ENCODE measurements around the gene RERE. TPM values are rescaled to one million over a fixed set of nuclear protein-coding genes. Genes with fewer than 3 reads are reported as not detected.

RERE gene
- total and polyA plus RNA-seq, 2 donors (not counting 3 experiments of a cell fraction or from before 2014, with no cell fraction given): 14.1 to 113 TPM

- no peaks in the 10 kb centered on the region for H3K9me3 ChIP-seq (replicated peaks; ENCODE audit: control insufficient read depth, insufficient read depth, low read length)
- no TSS peak for BruUV-seq (replicated peaks)
- intact Hi-C loops (cut with micrococcal nuclease): no loop called here
- no peak overlapping the region for H3K9ac ChIP-seq (replicated peaks; ENCODE audit: extremely low read depth, insufficient read depth, low read length)
- no peak overlapping the region for H3K27ac ChIP-seq (ENCODE audit: insufficient read depth, low read depth, low read length)
- dilution Hi-C loops (cut with MboI; ENCODE audit: extremely low pct_ligation_motif_present, low sequenced_read_pairs): no loop called here
- TF ChIP-seq POLR2A (IDR thresholded peaks at IDR 0.05; ENCODE audit: low read depth, low read length) (no peak), MYC (IDR thresholded peaks at IDR 0.05; ENCODE audit: low read depth, low read length) (no peak), CTCF (IDR thresholded peaks at IDR 0.05; ENCODE audit: extremely low read depth in 1 of 2, insufficient read depth in 1 of 2, low read depth in 1 of 2, low read length in 2 of 2) (no peak)
- no peak for DNase-seq (ENCODE audit: low read depth, low spot score)
- H3K36me3 ChIP-seq (ENCODE audit: control insufficient read depth in 2 of 2, extremely low read depth in 1 of 2, insufficient read depth in 2 of 2, low read length in 2 of 2): no peaks in the 10 kb centered on the region
- POLR2A ChIA-PET: no interaction called here
- peaks cover 11% of the 10 kb centered on the region for H4K20me1 ChIP-seq (replicated peaks; ENCODE audit: control insufficient read depth, extremely low read depth, insufficient read depth, low read length)
- CTCF ChIA-PET: no interaction called here
- FAIRE-seq: no peak
- H3K4me2 ChIP-seq (ENCODE audit: insufficient read depth, low read length): no peak overlapping the region
- no peaks in the 10 kb centered on the region for H3K27me3 ChIP-seq (ENCODE audit: control insufficient read depth in 2 of 2, insufficient read depth in 2 of 2, low read length in 2 of 2)
- no peak overlapping the region for H3K4me3 ChIP-seq (replicated peaks in 1 of 3; ENCODE audit: insufficient read depth in 1 of 3, low read depth in 1 of 3, low read length in 3 of 3)
- no peak overlapping the region for H2AFZ ChIP-seq (ENCODE audit: low read depth, low read length)
- no peaks in the 10 kb centered on the region for H3K9me1 ChIP-seq (replicated peaks; ENCODE audit: control insufficient read depth, extremely low read depth, insufficient read depth, low read length)
- peaks cover 4% of the 10 kb centered on the region for H3K4me1 ChIP-seq (ENCODE audit: control insufficient read depth, extremely low read depth, insufficient read depth, low read length)
- H3K79me2 ChIP-seq (ENCODE audit: control insufficient read depth, insufficient read depth, low read length): peaks cover 24% of the 10 kb centered on the region
Measured at GRCh38 chr1:8631163-8631562, 186.3 kb downstream of the RERE start.

GRCh38 chr1:8629241-8630091, 188.0 kb downstream of the RERE start:
- DNase-seq (ENCODE audit: low read depth, low spot score): no peak

More at GRCh38 chr1:8629241-8630091, 188.0 kb downstream of the RERE start:
- Histone ChIP-seq H3K4me3 (replicated peaks in 1 of 3; ENCODE audit: insufficient read depth in 1 of 3, low read depth in 1 of 3, low read length in 3 of 3) (no peak overlapping the region), H3K79me2 (ENCODE audit: control insufficient read depth, insufficient read depth, low read length) (peaks cover 29% of the 10 kb centered on the region), H3K27ac (ENCODE audit: insufficient read depth, low read depth, low read length) (no peak overlapping the region), H3K9me3 (replicated peaks; ENCODE audit: control insufficient read depth, insufficient read depth, low read length) (no peaks in the 10 kb centered on the region), H3K27me3 (ENCODE audit: control insufficient read depth in 2 of 2, insufficient read depth in 2 of 2, low read length in 2 of 2) (no peaks in the 10 kb centered on the region), H3K4me1 (ENCODE audit: control insufficient read depth, extremely low read depth, insufficient read depth, low read length) (peaks cover 4% of the 10 kb centered on the region), H3K4me2 (ENCODE audit: insufficient read depth, low read length) (no peak overlapping the region), H3K9me1 (replicated peaks; ENCODE audit: control insufficient read depth, extremely low read depth, insufficient read depth, low read length) (no peaks in the 10 kb centered on the region), H3K36me3 (ENCODE audit: control insufficient read depth in 2 of 2, extremely low read depth in 1 of 2, insufficient read depth in 2 of 2, low read length in 2 of 2) (no peaks in the 10 kb centered on the region), H2AFZ (ENCODE audit: low read depth, low read length) (no peak overlapping the region), H3K9ac (replicated peaks; ENCODE audit: extremely low read depth, insufficient read depth, low read length) (no peak overlapping the region), H4K20me1 (replicated peaks; ENCODE audit: control insufficient read depth, extremely low read depth, insufficient read depth, low read length) (peaks cover 12% of the 10 kb centered on the region)
- intact Hi-C loops (cut with micrococcal nuclease): no loop called here
- ChIA-PET CTCF (interaction anchor here (1.4 to 1.7 kb wide), 3 partner anchors 7 to 68 kb away, joined by 3 to 4 read pairs (median 4); no protein-coding TSS in a partner anchor), POLR2A (no interaction called here)
- dilution Hi-C loops (cut with MboI; ENCODE audit: extremely low pct_ligation_motif_present, low sequenced_read_pairs): no loop called here
- no peak for FAIRE-seq
- no TSS peak for BruUV-seq (replicated peaks)
- TF ChIP-seq GATA2 (IDR thresholded peaks at IDR 0.05; ENCODE audit: insufficient read depth, insufficient read length, low read depth, low read length) (no peak), POLR2AphosphoS5 (IDR thresholded peaks at IDR 0.05; ENCODE audit: insufficient read depth, low read depth, low read length) (no peak), EZH2 (IDR thresholded peaks at IDR 0.05; ENCODE audit: borderline replicate concordance, low read depth, low read length, severe bottlenecking) (no peak), MAX (IDR thresholded peaks at IDR 0.05; ENCODE audit: insufficient read depth, insufficient read length) (no peak), CTCF (IDR thresholded peaks at IDR 0.05; ENCODE audit: extremely low read depth in 1 of 2, insufficient read depth in 1 of 2, low read depth in 1 of 2, low read length in 2 of 2) (no peak), FOS (IDR thresholded peaks at IDR 0.05; ENCODE audit: borderline replicate concordance, insufficient read depth, low read length) (no peak), POLR2A (IDR thresholded peaks at IDR 0.05; ENCODE audit: low read depth, low read length) (no peak), JUN (IDR thresholded peaks at IDR 0.05; ENCODE audit: borderline replicate concordance, insufficient read depth, insufficient read length, low read depth) (no peak), MYC (IDR thresholded peaks at IDR 0.05; ENCODE audit: low read depth, low read length) (no peak)
